HT-29 (cell line): ENCODE results near the gene ACTR3C. TPM values are rescaled to one million over a fixed set of nuclear protein-coding genes. Genes with fewer than 3 reads are reported as not detected.
"Not testable (repeated sequence)": the region's sequence is repeated elsewhere in the genome, so short reads cannot be mapped to it uniquely, and the experiment has no call there.

Experiments used
- DNase-seq: peaks from one replicate; pipeline ENCODE4 v3.0.0-alpha.2; 2015; ENCODE audit warnings: low spot score
- total RNA-seq: library from RNA; depleted of rRNA; stranded (reverse); fragments of >200 nt; shearing (Covaris generic); gene quantifications from 2 replicates; pipeline ENCODE4 v1.2.3, GENCODE V29; 2014

ACTR3C gene
- total RNA-seq, 1 experiment from 2014 or later, result 37.7 TPM

GRCh38 chr7:150336746-150337145 is 13.4 kb upstream of the ACTR3C start:
- DNase-seq, result no peak

- no peak for DNase-seq
These were observed 12.4 kb upstream of the ACTR3C start for GRCh38 chr7:150335774-150336112.

GRCh38 chr7:150335108-150335773 is 11.9 kb upstream of the ACTR3C start:
- no peak for DNase-seq

GRCh38 chr7:150334108-150334507 is 10.8 kb upstream of the ACTR3C start:
- no peak for DNase-seq

- no peak for DNase-seq
These were observed 10.3 kb upstream of the ACTR3C start for GRCh38 chr7:150333659-150334058.

GRCh38 chr7:150332852-150333635 is 9.7 kb upstream of the ACTR3C start:
- DNase-seq, result no peak

- no peak for DNase-seq
These were observed 7.0 kb upstream of the ACTR3C start for GRCh38 chr7:150330211-150330885.

- DNase-seq, result no peak
These were observed 6.2 kb upstream of the ACTR3C start for GRCh38 chr7:150329331-150330120.

GRCh38 chr7:150327308-150327707 is 4.0 kb upstream of the ACTR3C start:
- DNase-seq, result no peak

GRCh38 chr7:150326657-150327268 is 3.4 kb upstream of the ACTR3C start:
- DNase-seq, result no peak

GRCh38 chr7:150325901-150326300 is 2.6 kb upstream of the ACTR3C start:
- DNase-seq, result no peak

- DNase-seq, result no peak
These were observed 1.8 kb upstream of the ACTR3C start for GRCh38 chr7:150325110-150325611.

- DNase-seq, result peak; percentile 72
These were observed 1.1 kb upstream of the ACTR3C start for GRCh38 chr7:150324373-150324961.

GRCh38 chr7:150323682-150324372 is 482 bp upstream of the ACTR3C start:
- peak; percentile 61 for DNase-seq

GRCh38 chr7:150322114-150322832 is 1.1 kb downstream of the ACTR3C start:
- no peak for DNase-seq

GRCh38 chr7:150321788-150322113 is 1.6 kb downstream of the ACTR3C start:
- no peak for DNase-seq

- DNase-seq, result no peak
These were observed 5.4 kb downstream of the ACTR3C start for GRCh38 chr7:150317748-150318444.

GRCh38 chr7:150316987-150317386 is 6.4 kb downstream of the ACTR3C start:
- DNase-seq, result not testable (repeated sequence)

- DNase-seq, result no peak
These were observed 8.6 kb downstream of the ACTR3C start for GRCh38 chr7:150314639-150315239.
